IPS-20b (cell line): ENCODE measurements around the gene SOX18.
"Not testable (repeated sequence)": the region's sequence is repeated elsewhere in the genome, so short reads cannot be mapped to it uniquely, and the experiment has no call there.

Experiments
- H3K27ac ChIP-seq: one replicate; pipeline ENCODE4 v1.5.1; 2013; ENCODE audit warnings: low read length
- H3K27me3 ChIP-seq: 2 replicates; pipeline ENCODE4 v1.6.1; 2013; ENCODE audit warnings: mild to moderate bottlenecking, low read length, inconsistent platforms; ENCODE audit not compliant: insufficient read depth
- H3K36me3 ChIP-seq: 2 replicates; pipeline ENCODE4 v1.6.1; 2013; ENCODE audit warnings: low read depth, mild to moderate bottlenecking, inconsistent platforms, low read length, moderate library complexity; ENCODE audit not compliant: insufficient read depth
- H3K4me1 ChIP-seq: 2 replicates; pipeline ENCODE4 v1.6.1; 2013; ENCODE audit warnings: mild to moderate bottlenecking, control low read depth, inconsistent platforms, low read length, moderate library complexity; ENCODE audit not compliant: insufficient read depth
- H3K4me3 ChIP-seq: 2 replicates; pipeline ENCODE4 v1.5.1; 2013; ENCODE audit warnings: mild to moderate bottlenecking, low read length, inconsistent platforms
- H3K9ac ChIP-seq: 2 replicates; pipeline ENCODE4 v1.6.1; 2013; ENCODE audit warnings: low read depth, mild to moderate bottlenecking, inconsistent platforms, low read length, moderate library complexity
- H3K9me3 ChIP-seq: 2 replicates; pipeline ENCODE4 v1.6.1; 2013; ENCODE audit warnings: mild to moderate bottlenecking, low read depth, low read length, inconsistent platforms; ENCODE audit not compliant: insufficient read depth

The SOX18 gene

DNA sequence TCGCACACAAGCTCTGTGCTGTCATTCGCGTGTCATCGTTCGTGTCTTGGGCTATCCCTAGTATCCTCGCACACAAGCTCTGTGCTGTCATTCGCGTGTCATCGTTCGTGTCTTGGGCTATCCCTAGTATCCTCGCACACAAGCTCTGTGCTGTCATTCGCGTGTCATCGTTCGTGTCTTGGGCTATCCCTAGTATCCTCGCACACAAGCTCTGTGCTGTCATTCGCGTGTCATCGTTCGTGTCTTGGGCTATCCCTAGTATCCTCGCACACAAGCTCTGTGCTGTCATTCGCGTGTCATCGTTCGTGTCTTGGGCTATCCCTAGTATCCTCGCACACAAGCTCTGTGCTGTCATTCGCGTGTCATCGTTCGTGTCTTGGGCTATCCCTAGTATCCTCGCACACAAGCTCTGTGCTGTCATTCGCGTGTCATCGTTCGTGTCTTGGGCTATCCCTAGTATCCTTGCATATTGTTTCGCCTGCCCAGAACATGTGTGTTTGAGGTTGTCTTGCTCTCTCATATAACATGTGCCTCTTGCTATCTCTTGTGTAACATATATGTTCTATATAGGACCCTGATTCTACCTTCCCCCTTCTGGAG lies 37.9 kb upstream of the SOX18 start:
- not testable (repeated sequence) for H3K9me3 ChIP-seq, H3K4me3 ChIP-seq, H3K27ac ChIP-seq, H3K9ac ChIP-seq, H3K36me3 ChIP-seq
- H3K27me3 ChIP-seq, result peaks cover 54% of the 10 kb centered on the region
- H3K4me1 ChIP-seq, result peaks cover 15% of the 10 kb centered on the region

DNA sequence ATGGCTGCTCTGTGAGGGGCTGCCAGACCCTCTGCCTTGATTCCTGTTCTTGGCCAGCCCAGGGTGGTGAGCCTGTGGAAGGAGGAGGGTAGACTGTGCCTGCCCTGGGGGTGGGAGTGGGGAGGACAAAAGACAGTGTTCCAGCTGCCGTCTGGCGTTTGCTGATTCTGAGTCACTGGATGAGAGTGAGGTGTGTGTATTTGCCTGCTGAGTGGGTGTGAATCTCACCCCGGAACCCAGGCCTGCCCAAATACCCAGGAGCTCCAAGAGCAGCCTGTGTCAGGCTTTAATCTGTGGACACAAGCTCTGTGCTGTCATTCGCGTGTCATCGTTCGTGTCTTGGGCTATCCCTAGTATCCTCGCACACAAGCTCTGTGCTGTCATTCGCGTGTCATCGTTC lies 37.4 kb upstream of the SOX18 start:
- Histone ChIP-seq H3K9ac (no peak overlapping the region), H3K27me3 (peaks cover 57% of the 10 kb centered on the region)

DNA sequence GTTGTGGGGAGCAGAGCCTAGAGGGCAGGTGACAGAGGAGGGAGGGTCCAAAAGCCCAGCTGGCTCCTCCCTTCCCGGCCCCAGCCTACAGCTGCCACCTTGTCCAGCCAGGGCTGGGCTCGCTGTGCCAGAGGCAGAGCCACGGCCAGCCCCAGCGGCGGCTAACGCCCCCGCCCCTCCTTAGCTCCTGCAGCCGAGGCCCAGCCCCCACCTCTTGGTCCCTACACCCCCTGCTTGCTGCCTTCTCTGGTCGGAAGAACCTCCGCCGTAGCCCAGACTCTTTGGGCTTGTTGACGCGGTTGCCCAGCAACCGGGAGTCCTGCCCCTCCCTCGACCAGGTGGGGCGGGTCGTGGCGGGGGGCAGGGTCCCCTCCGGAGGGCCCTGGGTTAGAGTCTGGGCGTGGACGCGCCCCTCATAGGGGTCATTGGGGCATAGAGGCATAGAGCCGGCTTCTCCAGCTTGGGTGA lies 35.3 kb upstream of the SOX18 start:
- peaks cover 11% of the 10 kb centered on the region for H3K4me1 ChIP-seq
- no peak overlapping the region for H3K9ac ChIP-seq
- H3K4me3 ChIP-seq, result peak overlapping the region; percentile 58; the same call in 1 of the 2 replicates
- no peak overlapping the region for H3K27ac ChIP-seq
- H3K36me3 ChIP-seq, result no peaks in the 10 kb centered on the region
- no peaks in the 10 kb centered on the region for H3K9me3 ChIP-seq
- peaks cover 73% of the 10 kb centered on the region for H3K27me3 ChIP-seq

More for the DNA sequence above, 37.4 kb upstream of the SOX18 start:
- no peaks in the 10 kb centered on the region for H3K36me3 ChIP-seq
- peaks cover 11% of the 10 kb centered on the region for H3K4me1 ChIP-seq
- no peak overlapping the region for H3K27ac ChIP-seq
- no peaks in the 10 kb centered on the region for H3K9me3 ChIP-seq
- no peak overlapping the region for H3K4me3 ChIP-seq

DNA sequence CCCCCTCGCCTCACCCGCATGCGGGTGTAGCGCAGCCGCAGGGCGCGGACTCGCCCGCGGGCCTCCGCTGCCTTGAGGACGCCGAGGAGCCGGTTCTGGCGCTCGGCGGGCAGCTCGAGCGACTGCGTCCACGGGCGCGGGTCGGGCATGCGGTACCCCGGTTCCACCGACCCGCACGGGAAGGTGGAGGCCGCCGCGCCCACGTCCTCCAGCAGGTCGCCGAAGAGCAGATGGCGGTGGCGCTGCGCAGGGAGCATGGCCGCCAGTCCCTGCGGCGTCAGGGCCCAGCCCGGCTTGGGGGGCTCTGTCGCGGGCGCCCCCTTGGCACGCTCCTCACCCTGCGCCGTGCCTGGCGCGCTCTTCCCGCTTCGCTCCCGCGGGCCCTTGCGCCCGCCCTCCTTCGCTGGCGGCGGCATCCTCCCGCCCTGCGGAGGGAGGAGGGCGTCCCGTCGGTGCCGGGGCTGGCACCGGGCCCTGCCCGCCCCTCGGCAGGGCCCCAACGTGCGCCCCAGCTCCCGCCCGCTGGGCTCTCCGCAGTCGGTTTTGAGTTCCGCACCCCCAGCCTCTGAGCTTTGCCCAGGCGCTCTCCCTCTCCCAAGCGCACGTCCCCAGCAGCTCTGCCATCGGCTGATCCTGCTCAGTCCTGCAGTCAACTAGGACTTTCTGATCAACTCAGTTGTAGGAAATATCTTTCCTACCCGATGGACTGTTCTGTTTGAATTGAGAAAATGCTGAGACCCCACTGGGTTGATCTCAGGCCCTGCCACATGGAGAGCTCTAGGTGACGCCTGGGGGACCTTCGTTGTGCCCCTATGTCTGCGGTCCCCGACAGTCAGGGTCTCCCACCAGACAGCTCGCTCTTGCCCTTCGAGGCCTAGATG lies 34.6 kb upstream of the SOX18 start, which contains the start of gene LKAAEAR1:
Gene LKAAEAR1 (minus strand): TSS at position 595 of the 881 bp plus-strand sequence. CDS start 179 bp downstream, at position 416.
- Histone ChIP-seq H3K27ac (no peak within 1 kb of the TSS), H3K27me3 (peaks cover 68% of the 10 kb centered on the region), H3K36me3 (no peaks in the 10 kb centered on the region), H3K9ac (no peak within 1 kb of the TSS), H3K4me3 (peak within 1 kb of the TSS; percentile 58), H3K9me3 (no peaks in the 10 kb centered on the region), H3K4me1 (peaks cover 11% of the 10 kb centered on the region)

DNA sequence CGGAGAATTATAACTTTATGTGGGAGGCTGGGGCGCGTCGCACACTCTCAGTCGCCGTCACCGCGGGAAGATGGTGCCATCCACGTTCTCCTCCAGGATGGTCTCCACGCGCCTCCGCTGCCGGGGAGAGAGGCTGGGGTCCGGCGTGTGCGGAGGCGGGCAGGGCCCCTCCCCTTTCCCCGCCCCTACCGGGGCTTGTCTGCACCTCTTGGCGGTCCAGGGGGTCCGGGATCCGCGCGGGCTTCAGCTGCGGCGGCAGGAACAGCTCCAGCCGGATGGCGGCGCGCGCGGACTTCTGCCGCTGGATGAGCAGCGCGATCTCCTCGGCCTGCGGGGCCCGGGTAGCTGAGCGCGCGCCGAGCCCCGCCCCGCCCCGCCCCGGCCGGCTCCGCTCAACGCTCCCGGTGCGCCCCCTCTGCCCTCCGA lies 34.0 kb upstream of the SOX18 start:
- Histone ChIP-seq H3K9me3 (no peaks in the 10 kb centered on the region), H3K27me3 (peaks cover 68% of the 10 kb centered on the region), H3K27ac (no peak overlapping the region), H3K4me1 (peaks cover 11% of the 10 kb centered on the region), H3K9ac (no peak overlapping the region), H3K36me3 (no peaks in the 10 kb centered on the region), H3K4me3 (peak overlapping the region; percentile 58)

DNA sequence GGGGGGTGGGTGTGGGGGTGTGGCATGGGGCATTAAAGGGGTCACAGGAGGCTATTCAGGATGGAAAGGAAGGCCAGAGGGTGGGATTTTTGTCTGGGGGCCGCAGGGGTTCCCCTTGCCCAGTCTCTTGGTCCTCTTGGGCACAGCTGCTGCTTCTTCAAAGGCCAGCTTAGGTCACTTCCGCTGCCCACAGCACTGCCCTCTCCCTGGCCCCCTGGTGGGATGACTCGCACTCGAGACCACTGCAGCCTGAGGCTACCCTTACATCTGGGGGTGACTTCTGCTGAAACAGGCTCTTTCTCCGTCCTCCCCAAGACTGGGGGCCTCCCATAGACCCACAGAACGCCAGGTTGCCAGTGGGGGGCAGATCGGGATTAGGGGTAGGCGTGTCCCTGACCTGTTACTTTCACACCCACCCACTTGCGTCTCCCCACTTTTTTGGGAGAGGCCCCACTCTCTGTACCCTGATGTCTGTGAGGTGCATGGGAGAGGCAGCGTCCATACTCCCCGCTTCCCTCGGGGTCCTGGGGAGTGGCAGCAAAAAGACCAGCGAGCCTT lies 33.5 kb upstream of the SOX18 start:
- no peak overlapping the region for H3K9ac ChIP-seq
- H3K4me3 ChIP-seq, result peak overlapping the region; percentile 57
- peaks cover 11% of the 10 kb centered on the region for H3K4me1 ChIP-seq
- no peaks in the 10 kb centered on the region for H3K9me3 ChIP-seq
- H3K36me3 ChIP-seq, result no peaks in the 10 kb centered on the region
- peaks cover 68% of the 10 kb centered on the region for H3K27me3 ChIP-seq
- H3K27ac ChIP-seq, result no peak overlapping the region

DNA sequence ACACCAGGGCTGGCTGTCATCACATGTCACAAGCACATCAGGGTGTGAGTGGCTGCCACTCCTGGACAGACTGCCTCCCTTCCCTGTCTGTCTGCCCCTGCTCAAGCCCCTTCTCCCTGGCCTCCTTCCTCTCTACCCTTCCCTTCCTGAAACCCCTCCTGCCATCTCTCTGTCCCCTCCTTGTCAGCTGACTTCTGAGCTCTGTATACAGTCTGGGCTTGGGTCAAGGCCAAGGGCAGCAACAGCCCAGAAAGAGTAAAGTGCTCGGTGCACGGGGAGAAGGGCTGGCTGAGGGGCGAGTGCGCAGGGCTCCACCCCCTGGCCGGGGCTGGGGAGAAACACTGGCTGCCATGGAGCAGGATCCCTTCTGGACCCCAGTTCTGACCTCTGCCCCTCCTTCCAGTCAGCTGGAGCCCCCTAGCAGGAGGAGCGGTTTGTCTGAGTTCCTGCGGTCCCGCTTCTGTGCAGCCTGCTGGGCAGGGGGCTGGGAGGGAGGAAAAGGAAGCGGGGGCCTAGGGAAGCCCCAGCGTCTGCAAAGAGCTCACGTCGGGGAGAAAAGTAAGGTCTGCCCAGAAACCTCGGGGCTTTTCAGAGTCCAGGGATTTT lies 32.8 kb upstream of the SOX18 start:
- Histone ChIP-seq H3K27ac (no peak overlapping the region), H3K27me3 (peaks cover 68% of the 10 kb centered on the region), H3K36me3 (no peaks in the 10 kb centered on the region), H3K9ac (no peak overlapping the region), H3K4me1 (peaks cover 11% of the 10 kb centered on the region), H3K9me3 (no peaks in the 10 kb centered on the region), H3K4me3 (no peak overlapping the region)

DNA sequence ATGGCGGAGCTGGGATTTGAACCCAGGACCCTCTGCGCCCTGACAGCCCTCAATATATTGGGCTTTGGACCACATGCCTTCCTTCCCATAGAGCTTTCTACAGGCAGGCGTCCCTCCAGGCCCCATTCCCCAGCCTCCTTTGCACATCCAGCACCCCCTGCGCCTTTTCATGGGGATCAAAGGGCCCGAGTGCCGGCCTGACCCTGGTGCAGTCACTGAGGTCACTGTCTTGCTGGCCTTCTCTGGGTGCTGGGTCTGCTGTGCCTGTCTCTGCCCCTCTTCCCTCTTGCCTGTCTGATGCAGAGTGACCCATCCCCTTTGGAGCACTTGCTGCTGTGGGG lies 32.2 kb upstream of the SOX18 start:
- H3K4me3 ChIP-seq, result no peak overlapping the region
- peaks cover 11% of the 10 kb centered on the region for H3K4me1 ChIP-seq
- H3K27ac ChIP-seq, result no peak overlapping the region
- no peaks in the 10 kb centered on the region for H3K9me3 ChIP-seq
- peaks cover 65% of the 10 kb centered on the region for H3K27me3 ChIP-seq
- H3K36me3 ChIP-seq, result no peaks in the 10 kb centered on the region
- H3K9ac ChIP-seq, result no peak overlapping the region

DNA sequence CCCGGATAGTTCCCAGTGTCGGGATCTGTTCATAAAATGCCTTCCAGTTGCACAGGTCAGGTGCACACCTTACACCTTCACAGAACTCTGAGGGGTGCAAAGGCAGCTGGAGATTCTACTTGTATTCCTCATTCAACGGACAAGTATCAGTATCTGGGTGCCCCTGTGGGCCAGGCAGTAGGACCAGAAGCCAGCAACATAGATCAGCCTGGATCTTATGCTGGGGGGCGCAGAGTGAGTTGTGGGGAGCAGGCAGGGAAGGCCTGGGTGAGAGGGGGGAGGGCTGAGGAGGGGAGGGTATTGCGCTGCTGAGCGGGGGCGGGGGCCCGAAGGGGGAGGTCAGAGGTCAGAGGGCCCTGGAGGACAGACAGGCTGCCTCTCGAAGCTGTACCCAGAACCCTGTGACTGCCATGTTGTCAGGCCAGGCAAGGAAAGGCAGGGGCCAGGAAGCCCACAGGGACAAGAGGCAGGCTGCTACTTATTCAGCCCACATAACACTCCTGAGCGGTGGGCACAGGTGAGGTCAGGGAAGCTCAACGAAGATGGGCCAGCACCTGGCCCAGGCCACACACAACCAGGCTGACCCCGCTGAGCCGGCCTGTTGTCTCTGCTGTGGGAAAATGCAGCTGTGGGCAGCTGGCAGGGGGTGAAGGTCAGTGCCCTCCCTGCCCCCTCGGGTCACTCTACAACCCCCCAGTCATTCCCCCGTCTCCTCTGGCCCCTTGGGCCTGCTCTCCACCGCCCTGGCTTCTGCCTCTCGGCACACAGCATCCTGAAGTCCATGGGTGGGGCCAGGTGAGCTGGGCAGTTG lies 31.6 kb upstream of the SOX18 start:
- H3K27me3 ChIP-seq, result peaks cover 59% of the 10 kb centered on the region
- no peaks in the 10 kb centered on the region for H3K9me3 ChIP-seq
- no peaks in the 10 kb centered on the region for H3K36me3 ChIP-seq
- H3K4me3 ChIP-seq, result peak overlapping the region; percentile 68; the same call in 1 of the 2 replicates
- no peak overlapping the region for H3K9ac ChIP-seq
- H3K4me1 ChIP-seq, result peaks cover 11% of the 10 kb centered on the region
- no peak overlapping the region for H3K27ac ChIP-seq

DNA sequence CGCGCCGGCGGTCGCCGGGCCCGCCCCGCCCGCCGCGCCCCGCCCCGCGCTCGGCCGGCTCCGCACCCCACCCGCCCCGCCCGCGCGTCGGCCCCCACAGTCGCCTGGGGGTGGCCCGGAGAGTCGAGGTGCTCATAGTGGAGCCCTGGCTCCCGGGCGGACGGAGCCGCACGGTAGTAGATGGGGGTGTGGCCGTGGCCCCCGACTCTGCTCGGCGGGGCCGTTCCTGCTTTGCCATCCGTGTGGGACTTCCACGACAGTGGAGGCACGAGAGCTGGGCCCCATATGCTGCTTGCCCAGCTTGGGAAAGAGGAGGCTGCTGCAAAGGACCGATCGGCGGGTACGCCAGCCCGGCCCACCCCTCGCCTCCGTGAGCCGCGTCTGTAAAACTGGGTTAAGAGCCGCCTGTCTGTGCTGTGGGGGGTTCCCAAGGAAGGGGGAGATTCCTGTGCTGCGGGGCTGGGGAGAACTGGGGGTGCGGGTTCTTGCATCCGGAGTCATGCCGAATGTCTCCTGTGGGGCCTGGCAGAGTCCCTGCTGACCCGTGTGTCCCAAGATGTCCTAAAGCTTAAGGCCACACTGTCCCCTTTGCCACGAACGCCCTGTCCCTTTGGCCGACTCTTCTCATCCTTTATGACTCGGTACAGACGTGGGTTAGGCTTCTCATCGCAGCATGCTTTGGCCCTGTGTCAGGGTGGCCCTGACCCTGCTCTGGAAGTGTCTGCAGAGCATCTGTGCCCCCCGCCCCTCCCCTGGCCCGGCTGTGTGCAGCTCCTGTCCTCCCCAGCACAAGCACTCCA lies 30.8 kb upstream of the SOX18 start, which contains the start of gene OPRL1:
Gene OPRL1 (plus strand): TSS at position 70 of the 800 bp plus-strand sequence. CDS start 12,639 bp downstream, outside the sequence.
- H3K4me3 ChIP-seq, result peak within 1 kb of the TSS; percentile 73

More for the DNA sequence above, 30.8 kb upstream of the SOX18 start, which contains the start of gene OPRL1:
- Histone ChIP-seq H3K27ac (no peak within 1 kb of the TSS), H3K4me1 (peaks cover 11% of the 10 kb centered on the region), H3K27me3 (peaks cover 51% of the 10 kb centered on the region), H3K9ac (peak within 1 kb of the TSS; percentile 65), H3K9me3 (no peaks in the 10 kb centered on the region), H3K36me3 (no peaks in the 10 kb centered on the region)
